HG02610 (cell line): ENCODE measurements around the gene MAEA.

ENCODE experiments used
- ATAC-seq: cut with Tn5 transposase; IDR thresholded peaks from one replicate; pipeline ENCODE4 v1.9.1; 2021; ENCODE audit warnings: mild to moderate bottlenecking, moderate library complexity; ENCODE audit not compliant: unreplicated experiment

Gene MAEA

DNA sequence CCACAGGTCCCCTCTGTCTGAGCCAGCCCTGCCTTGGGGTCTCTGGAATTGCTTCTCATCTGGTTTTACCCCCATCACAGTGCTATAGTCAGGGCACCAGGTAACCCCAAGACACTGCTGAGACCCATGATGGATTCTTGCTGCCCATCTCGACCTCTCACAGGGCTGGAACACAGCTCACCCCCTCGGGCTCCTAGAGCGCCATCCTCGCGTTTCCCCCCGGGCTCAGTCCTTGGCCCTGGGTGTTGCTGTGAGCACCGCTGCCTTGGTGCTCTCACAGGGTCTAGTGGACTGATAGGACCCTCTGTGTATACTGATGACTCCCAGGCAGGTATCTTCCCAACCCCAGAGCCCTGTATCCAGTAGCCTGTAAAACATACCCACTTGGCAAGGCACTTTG lies 8.8 kb downstream of the MAEA start:
- ATAC-seq = no peak

DNA sequence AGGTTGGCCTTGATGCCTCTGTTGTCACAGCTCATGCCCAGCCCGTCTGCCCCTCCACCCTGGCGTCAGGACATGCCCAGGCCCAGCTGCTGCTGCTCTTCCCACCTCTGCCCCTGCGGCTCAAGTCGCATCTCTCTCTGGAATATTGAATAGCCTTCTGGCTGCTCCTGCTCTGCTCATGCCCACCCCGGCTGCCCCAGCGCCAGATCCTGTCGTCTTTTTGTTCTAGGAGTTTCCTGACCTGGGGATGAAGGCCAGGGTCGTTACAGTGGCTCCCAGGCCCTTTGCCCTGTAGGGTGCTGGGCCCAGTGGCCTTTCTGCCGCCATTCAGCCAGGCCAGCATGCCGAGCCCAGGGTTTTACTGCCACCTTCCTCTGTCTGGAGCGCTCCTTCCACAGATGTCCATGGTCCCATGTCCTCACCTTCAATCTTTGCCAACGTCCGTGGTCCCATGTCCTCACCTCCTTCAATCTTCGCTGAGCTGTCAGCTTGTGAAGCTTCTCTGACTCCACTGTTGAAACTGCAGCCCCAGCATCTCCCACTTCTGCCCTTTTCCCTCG lies 9.7 kb downstream of the MAEA start:
- no peak for ATAC-seq

DNA sequence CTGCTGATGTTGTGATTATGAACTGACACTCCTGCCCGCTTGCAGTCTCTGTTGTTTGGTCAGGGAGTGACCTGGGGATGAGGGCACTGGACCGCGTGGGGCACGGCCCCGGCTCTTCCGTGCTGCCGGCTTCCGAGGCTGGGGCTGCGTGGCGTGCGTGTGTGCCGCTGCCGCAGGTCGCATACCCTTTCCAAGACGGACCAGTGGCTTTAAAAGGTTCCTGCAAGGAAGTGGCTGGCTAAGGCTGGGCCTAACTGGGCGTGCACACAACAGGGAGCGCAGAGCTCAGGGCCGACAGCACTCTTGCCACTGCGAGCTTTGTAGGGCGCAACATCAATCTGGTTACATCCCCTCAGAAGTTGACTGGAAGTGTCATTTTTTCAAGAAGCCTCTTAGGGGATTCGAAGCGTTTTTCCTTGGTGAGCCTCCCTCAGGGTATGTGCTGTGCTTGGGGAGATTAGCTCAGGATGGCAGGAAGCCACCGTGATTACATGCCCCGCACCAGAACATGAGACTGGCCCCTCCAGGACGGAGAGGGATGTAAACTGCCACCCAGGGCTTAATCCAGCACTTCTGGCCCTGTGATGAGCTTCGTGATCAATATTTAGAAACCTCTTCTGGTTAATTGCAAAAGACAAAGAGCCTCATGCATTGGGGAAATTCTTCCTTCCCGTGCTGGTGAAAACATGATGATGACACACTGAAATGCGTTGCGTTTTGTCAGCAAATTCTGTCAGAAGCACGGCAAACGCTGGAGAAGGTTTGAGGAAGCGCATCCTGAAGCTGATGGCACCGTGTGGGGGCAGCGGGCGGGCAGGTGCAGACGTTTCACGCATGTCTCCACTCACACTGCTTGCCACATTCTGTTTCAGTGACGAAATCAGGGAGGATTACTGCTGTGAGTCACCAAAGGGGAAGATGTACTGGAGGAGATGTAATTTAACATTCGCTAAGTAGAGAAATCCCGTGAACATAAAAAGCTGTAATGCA lies 11.1 kb downstream of the MAEA start:
- ATAC-seq = no peak

DNA sequence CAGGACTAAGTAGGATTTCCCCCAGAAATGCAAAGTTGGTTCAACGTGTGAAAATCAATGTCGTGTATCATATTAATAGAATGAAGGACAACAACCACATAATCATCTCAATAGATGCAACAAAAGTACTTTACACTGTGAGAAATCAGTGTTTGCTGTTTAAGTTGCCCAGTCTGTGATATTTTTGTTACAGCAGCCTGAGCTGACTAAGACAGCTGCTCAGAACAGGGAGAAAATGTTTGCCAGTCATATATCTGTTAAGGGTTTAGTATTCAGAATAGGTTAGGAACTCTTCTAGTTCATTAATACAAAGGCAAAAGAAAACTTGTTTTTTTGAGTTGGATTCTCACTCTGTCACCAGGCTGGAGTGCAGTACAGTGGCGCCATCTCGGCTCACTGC lies 12.5 kb downstream of the MAEA start:
- ATAC-seq = no peak

DNA sequence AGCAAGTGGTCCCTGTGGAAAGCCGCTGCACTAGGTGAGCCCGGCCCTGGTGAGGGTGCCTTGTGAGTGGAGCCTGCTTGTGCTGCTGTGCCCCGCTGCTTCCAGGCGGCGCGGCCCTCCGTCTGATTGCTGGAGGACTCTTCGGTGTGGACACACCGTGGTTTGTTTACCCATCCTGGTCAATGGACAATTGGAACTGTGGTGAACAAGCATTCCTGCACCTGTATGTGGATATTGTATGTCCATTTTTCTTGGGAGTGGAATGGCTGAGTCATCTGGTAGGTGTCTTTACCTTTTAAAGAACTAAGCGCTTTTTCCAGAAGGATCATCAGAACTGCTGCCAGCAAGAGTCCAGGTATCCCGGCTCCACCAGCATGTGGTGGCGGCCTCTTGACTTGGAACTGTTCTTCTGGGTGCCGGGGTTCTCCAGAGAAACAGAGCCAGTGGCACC lies 15.6 kb downstream of the MAEA start:
- no peak for ATAC-seq

DNA sequence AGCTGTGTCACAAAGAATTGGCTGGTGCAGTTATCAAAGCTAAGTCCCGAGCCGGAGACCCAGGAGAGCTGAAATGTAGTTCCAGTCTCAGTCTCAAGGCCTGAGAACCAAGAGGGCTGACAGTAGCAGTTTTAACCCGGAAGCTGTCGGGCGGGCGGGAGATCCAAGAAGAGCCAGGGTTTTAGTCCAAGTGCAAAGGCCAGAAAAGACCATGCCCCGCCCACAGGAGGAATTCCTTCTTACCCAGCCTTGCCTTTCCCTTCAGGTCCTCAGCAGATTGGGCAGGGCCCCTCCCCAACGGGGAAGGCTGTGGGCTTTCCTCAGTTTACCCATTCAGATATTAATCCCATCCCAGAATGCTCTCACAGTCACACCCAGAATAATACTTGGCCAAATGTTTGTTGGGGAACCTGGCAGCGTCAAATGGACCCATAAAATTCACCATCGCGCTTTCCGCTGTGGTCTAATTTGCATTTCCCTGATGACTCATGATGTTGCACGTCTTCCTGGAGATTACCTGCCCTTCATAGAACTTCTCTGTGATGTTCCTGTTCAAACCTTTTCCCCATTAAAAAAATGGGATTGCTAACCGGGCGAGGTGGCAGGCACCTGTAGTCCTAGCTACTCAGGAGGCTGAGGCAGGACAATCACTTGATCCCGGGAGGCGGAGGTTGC lies 16.2 kb downstream of the MAEA start:
- no peak for ATAC-seq

DNA sequence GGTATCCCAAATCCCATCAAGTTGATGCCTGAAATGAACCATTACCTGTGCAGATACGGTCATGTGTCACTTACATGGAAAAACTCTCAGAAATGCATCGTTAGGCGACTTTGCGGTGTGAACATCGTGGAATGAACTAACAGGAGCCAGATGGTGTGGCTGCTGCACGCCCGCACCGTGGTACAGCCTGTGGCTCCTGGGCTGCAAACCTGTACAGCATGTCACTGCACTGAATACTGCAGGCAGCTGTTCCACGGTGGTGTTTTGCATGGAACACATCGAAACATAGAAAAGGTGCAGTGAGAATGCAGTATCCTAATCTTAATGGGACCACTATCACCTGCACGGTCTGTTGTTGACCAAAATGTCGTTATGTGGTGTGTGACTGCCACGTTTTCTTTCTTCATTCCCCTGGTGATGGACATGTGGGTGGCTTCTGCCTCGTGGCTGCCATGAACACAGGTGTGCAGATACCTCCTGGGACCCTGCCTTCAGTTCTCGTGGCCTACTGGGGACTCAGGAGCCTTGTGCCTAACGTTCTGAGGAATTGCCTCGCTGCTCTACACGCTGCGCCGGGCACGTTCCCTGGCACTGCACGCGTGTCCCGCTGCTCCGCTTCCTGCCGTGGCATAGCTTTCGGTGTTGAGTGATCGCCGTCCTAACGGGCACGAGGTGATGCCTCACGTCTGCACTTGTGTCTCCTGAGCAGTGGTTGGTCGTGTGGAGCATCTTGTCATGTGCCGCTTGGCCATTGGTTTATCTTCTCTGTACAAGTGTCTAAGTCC lies 18.5 kb downstream of the MAEA start:
- ATAC-seq = no peak

DNA sequence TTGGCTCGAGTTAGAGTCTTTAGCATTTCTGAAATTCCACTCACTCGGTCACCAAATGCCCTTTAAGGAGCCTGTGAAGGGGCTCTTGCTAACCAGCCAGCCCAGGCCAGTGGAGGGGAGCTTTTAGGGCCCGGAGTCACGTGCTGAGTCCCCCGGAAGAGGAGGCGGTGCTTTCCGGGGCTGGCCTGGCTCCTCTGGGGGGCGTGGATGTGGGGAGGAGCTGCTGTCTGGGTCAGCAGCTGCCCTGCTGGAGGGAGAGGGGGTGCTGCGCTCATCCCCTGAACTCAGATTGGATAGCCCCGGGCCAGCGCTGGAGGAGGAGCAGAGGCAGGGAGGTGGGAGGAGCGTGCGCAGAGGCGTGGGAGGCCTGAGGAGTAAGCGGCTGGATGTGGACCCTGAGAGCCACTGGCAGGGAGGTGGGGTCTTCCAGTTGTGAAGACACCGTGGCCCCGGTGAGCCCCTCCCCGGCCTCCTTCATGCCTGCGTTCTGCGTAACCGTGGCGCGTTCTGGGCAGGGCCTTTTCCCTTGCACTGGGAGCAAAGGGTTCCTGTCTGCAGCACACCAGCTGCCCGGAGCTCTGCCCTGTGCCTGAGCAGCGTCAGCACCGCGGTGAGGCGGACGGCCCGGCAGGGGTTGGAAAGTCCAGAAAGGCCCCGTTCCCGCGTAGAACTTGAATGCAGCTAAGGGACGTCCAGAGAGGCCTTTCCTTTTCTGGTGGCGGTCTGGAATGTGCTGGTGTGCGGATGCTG lies 19.7 kb downstream of the MAEA start:
- peak; percentile 82 for ATAC-seq

DNA sequence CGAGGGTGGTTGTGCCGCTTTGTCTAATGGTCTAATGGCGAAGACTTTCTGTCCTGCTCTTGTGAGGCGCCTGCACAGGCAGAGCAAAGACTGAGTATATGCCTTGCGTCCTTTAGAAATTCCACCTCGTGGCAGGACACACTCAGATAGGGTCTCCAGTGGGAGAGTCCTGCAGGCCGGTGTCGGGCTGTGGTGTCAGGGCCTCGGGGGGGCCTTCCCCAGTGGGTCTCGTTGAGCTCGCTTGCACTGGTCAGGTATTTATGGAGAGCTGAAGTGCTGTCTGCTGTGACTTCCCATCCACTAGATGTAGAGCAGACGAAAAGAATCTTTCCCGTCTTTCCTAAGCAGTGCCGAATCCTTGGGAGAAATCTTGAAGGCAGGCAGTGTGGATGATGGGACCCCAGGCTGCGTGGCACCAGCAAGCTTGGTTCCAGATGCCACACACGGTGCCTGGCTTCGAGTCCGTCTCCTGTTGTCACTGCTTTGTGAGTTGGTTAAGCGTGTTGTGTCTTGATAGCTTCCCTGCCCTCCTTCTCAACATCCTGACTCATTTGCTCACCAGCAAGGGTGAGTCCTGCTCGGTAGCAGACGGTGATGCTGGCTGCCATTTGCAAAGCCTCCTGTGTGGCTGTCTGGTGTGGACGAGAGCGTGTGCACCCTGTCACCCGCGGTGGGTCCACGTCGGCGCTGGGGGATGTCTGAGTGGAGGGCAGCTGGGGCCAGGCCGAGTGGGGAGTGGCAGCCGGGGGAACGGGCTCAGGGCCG lies 20.5 kb downstream of the MAEA start:
- ATAC-seq = no peak

DNA sequence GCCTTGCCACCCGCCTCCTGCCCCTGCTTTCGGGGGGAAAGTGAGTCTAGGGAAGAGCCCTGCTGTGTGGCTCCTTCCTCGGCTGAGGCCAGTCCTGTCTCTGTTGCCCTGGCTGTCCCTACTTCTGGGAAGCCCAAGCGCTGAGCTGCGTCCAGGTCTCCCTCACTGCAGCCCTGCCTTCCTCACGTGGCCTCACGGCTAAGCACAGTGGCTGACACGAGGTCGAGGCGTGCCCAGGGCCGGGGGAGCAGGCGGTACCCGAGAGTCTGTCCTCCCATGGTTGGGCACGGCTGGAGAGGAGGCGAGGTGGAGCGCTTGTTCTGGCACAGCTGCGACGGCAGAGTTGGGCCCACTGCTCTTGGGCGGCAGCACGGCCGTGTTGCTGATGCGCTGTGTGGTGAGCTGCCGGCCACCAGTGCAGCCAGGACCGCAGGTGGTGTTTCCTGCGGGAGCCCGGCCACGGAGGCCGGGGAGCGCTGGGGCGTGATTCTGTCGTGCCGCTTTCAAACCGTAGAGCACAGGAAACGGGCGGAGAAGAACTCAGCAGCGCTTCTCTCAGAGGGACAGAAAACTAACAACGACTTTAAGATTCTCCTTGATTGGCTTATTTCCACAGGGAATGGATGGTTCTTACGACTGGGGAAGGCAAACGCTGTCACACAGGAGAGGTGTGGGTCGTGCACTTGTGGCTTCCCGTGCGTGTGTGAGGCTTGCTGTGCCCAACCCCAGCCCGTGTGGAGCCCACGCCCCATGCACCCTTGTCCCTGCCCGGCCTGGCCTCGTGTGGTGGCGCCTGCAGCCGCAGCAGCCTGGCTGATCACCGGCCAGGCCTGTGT lies 21.3 kb downstream of the MAEA start:
- ATAC-seq = no peak

DNA sequence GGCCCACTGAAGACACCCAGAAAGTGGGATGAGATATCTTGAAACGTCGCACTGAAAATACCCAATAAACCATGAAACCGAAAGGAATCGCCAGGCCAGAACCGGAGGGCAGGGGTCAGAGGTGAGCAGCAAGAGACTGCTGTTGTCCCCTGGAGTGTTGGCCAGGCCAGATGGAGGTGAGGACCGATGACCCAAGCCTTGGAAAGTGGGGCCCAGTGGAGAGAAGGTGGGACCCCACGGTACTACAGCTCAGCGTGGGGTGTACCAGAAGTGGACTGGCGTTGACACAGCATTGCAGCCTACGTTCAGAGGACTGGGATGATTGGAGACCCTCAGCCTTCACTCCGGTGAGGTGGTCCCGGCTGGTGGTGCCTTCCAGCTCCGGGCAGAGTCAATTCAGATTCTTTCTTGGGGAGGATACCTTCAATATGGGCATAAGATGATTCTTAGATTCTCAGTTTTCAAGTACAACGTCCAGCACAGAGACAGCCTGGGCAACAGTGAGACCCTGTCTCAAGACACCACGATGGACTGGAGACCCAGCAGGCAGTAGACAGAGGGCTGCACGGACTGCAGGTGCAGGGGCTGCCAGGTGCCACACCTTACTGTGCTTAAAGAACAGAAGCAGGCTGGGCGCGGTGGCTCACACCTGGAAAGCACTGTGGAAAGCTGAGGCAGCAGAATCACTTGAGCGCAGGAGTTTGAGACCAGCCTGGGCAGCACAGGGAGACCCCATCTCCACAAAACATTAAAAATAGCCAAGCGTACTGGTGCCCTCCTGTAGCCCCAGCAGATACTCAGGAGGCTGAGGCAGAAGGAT lies 23.3 kb downstream of the MAEA start:
- no peak for ATAC-seq

DNA sequence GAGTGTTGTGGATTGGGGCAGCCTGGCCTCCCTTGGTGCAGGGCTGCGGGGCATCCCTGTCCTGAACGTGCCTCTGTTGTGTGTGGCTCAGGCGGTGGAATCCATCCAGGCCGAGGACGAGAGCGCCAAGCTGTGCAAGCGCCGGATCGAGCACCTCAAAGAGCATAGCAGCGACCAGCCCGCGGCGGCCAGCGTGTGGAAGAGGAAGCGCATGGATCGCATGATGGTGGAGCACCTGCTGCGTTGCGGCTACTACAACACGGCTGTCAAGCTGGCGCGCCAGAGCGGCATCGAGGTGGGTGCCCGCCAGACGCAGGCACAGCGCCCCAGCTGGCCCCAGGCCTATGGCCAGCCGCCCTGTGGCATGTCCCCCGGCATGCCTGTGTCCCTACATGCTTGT lies 25.6 kb downstream of the MAEA start:
- ATAC-seq = no peak

DNA sequence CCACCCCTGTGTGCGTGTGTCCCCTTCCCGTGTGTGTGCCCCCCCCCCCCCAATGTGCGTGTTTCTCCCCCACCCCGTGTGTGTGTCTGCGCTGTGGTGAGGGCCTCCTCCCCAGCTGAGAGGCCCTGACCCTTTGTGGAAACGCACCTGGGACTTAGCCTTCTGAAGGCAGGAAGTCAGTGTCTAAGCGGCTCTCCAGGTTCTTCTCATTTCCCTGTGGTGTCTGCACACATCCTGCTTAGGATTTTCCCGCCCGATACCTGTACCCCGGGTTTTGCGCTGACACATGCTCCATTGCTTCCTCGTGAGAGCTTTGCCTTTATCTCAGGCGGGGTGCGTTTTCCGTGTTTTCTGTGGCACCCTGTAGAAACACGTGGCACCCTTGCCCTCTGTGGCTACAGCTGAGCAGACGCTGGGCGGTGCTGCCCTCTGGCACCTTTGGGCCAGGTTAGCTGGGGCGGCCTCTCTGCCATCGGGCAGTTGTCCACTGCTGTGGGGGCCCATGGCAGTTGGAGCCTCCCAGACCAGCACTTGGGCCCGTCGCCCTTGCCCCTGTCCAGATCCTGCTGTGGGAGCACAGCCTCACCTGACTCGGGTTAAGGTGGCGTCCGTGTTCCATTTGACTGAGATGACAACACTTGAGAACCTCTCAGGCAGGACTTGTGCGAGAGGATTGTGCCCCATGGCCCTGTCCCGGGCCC lies 26.3 kb downstream of the MAEA start:
- ATAC-seq = no peak

DNA sequence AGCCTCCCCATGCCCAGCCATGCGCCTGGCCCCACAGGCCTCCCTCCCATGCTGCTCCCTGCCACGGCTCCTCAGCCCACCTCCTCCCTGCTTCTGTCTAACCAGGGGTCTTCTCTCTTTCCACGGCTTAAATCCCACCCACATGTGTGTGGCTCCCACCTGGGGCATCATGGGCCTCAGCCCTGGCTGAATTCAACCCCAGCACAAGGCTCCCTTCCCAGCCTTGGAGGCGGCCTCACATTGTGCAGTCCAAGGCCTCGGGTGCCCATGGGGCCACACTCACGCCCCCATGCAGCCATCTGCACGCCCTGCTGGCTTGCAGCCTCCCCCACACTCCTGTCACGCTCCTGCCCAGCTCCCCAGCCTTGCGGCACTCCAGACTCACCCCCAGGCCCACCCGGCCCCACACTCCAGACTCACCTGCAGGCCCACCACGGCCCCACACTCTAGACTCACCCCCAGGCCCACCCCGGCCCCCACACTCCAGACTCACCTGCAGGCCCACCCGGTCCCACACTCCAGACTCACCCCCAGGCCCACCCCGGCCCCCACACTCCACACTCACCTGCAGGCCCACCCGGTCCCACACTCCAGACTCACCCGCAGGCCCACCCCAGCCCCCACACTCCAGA lies 27.0 kb downstream of the MAEA start:
- ATAC-seq = no peak

DNA sequence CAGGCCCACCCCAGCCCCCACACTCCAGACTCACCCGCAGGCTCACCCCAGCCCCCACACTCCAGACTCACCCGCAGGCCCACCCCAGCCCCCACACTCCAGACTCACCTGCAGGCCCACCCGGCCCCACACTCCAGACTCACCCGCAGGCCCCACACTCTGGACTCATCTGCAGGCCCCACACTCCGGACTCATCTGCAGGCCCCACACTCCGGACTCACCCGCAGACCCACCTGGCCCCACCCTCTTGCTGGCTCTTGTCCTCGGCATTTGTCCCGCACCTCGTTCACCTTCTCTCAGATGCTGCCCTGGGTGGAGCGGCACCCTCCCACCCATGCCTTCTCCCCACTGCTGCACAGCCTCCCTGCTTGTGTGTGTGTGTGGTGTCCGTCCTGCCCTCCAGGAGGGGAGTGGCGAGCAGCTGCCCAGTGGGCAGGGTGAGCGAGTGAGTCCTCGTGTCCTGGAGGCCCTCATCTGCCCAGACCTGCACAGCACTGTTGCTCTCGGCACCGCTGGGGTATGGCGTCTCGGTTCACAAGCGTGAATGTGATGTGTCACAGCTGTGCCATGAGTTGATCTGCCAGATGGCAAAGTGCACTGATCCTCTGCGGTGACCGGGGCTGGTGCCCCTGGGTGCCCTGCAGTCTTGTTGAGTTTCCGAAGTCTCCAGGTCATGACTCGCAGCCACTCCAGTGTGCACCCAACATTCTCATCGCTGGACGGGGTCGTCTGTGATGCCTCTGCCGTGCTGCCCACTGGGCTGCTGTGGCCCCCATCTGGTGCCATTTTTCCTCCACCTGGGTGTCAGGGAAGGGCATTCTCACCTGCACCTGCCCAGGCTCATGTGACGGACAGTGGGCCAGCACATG lies 27.7 kb downstream of the MAEA start:
- no peak for ATAC-seq

DNA sequence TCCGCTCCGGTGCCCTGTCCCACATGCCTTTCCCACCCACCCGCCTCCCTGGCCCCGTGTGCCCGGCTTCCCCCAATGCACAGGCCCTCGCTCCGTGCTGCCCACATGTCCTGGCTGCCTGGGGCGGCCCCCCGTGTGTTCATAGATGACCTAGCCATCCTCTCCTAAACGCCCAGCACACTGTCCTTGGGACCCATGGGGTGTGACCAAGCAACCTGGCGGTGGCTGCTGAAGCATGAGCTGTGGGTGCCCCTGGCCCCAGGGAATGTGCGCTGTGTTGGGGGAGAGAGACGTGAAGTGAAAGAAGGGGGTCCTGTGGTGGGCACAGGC lies 28.3 kb downstream of the MAEA start:
- no peak for ATAC-seq
